ENCODE results near the gene TBC1D8.

The TBC1D8 gene

DNA sequence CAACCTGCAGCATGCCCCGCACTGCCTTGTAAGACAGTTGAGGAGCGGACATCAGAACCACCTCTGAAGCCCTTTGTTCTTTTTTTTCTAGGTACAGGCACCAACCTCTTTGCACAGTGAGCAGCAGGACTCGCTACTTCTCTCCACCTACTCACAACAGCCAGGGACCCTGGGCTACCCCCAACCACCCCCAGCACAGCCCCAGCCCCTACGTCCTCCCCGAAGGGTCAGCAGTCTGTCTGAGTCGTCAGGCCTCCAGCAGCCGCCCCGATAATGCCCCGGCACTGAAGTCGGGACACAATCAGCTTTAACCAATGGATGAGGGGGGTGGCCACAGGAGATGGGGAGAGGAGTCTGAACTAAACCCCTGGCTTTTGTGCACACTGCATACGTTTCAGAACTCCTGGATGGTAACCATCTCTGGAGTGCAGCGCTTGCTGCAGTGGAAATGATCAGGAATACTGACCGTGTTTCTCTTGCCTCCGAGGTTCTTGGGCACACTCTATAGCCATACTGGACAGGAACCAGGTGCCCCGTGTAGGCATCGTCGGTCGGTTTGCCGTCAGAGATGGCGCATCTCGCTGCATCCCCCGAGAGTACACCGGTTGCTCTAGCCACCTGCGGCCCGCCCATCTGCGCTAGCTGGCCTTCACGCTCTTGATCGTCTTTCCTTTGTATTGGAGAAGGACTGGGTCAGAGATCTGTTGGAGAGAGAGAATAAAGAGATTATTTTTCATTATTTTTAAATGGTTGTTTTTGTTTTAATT lies 155.7 kb downstream of the TBC1D8 start:
- FAIRE-seq, result no peak

- FAIRE-seq, result no peak
These were observed 157.9 kb downstream of the TBC1D8 start for GRCh38 chr2:100993294-100993693.

DNA sequence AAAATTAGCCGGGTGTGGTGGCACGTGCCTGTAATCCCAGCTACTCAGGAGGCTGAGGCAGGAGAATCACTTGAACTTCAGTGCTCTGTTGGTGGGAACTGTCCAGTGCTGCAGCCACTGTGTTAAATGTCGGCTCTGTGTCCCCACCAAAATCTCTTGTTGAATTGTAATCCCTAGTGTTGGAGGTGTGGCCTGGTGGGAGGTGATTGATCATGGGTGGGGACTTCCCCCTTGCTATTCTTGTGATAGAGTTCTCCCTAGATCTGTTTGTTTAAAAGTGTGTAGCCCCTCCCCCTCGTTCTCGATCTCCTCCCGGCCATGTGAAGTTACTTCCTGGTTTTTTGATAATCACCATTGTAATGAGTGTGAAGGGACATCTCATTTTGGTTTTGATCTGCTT lies 158.9 kb downstream of the TBC1D8 start:
- FAIRE-seq, result no peak

GRCh38 chr2:100991404-100991773 lies 159.8 kb downstream of the TBC1D8 start:
- FAIRE-seq, result no peak

- no peak for FAIRE-seq
These were observed 160.4 kb downstream of the TBC1D8 start for GRCh38 chr2:100990650-100991403.

DNA sequence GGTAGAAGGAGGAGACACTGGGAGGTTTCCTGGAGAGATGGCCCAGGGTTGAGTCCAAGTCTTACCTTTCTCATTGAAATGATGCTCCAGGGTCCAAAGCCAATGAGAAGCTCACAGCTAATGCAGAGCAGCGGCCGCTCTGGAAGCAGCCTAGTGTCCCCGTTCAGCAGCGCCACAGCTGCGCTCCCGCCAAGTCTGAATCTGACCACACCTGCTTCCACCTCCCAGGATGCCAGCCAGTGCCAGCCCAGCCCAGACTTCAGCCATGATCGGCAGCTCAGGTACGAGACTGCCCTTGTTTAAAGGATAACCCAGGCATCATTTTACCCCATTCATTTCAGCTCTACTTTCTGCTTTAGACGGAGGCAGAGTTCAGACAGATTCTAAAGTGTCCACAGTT lies 161.0 kb downstream of the TBC1D8 start:
- FAIRE-seq, result no peak

DNA sequence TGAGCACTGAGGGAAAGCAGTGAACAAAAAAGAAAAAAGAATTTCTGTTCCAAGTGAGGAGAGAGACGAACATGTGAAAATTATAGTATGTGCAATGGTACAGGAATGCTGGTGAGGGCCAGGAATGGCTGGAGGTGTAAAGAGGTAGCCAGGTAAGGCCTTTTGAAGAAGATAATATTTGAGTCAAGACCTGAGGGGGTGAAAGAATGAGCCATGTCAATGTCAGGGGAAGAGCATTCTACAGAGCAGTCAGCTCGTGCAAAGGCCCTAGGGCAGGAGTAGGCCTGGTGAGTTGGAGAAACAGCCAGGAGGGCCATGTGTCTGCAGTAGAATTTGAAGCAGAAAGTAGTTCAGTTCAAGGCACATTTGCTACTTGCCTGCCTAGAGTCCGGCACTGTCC lies 161.5 kb downstream of the TBC1D8 start:
- FAIRE-seq, result no peak

DNA sequence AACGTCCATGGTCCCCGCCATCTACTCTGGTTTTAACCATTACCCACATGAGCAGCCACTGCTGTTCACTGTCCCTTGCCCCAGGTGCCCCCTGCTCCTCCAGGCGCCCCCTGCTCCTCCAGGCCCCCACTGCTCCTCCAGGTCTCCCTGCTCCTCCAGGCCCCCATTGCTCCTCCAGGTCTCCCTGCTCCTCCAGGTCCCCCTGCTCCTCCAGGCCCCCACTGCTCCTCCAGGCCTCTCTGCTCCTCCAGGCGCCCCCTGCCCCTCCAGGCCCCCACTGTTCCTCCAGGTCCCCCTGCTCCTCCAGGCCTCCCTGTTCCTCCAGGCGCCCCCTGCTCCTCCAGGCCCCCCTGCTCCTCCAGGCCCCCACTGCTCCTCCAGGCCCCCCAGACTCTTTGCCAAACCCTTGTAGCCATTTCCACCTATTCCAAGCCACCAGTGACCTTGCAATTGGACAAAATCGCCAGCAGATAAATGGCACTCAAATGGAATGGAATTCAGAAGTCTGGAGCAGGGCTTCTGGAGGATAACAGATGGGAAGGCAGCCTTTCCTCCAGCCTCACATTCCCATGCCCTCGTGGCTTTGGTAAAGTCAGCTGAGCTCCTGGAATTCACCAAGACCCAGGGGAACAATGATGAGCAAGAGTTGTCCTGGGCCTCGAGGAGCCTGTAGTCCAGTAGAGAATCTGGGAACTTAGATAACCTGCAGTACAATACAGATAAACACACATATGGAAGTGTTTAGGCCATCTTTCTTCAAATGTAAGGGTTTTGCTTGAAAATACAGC lies 162.4 kb downstream of the TBC1D8 start:
- no peak for FAIRE-seq

GRCh38 chr2:100987974-100988373 lies 163.2 kb downstream of the TBC1D8 start:
- FAIRE-seq, result no peak

- FAIRE-seq, result no peak
These were observed 163.6 kb downstream of the TBC1D8 start for GRCh38 chr2:100987536-100987935.

- no peak for FAIRE-seq
These were observed 165.0 kb downstream of the TBC1D8 start for GRCh38 chr2:100986157-100986556.

DNA sequence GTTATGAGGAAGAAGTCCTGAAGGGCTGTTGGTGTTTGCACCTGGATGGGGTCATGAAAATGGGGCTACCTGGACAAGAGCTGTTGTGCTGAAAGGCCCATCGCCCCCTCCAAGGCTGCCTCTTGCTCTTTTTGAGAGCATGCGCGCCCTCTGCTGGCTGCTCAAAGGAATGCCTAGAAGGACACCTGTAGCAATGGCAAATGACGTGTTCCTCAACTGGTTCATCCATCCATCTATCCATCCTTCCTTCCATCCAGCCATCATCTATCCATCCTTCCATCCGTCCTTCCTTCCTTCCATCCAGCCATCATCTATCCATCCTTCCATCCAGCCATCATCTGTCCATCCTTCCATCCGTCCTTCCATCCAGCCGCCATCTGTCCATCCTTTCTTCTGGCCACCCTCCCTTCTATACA lies 166.3 kb downstream of the TBC1D8 start:
- FAIRE-seq, result no peak

DNA sequence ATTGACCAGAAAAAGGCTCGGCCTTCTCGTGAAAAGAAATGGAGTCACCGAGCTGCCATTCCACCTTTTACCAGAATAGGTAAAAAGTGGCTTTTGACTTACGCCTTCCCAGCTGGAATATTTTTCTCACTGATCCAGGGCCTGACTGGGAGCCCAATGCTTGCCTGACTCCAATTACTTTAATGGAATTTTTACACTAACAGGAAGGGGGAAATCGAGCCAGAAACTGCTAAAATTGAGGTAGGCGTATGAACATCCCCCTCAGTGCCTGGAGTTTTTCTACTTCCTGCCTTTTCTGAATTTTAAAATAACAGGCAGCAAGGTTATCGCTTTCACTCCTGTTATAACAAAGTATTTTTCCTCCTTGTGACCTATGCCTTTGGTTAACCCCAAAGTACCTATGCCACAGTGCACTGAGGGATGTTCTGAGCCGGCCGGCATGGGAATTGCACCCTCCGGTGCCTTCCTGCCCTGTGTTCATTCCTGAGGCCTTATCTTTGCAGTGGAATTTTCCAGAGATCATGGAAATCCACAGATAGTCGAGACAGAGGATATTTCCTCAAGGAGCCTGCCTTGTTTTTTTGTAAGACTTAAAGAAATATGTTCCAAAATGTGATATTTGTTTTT lies 167.4 kb downstream of the TBC1D8 start:
- no peak for FAIRE-seq

DNA sequence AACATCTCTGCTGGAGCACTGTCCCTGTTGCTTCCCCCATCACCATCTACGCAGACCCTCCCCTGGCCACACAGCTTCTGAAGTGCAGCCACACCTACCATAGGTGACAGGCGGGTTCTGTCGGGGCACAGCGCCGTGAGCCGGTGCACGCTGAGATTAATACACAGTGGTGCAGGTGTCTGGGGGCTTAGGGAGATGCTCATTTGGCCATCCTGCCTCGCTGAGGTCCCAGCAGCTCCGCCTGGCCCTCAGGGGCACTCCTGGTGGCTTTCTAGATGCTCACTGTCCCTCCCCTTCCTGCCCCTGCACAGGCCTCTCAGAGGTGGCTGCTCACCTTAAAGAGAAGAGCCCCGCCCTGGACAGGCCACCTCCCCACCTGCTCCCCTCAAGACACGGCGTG lies 168.0 kb downstream of the TBC1D8 start:
- no peak for FAIRE-seq

DNA sequence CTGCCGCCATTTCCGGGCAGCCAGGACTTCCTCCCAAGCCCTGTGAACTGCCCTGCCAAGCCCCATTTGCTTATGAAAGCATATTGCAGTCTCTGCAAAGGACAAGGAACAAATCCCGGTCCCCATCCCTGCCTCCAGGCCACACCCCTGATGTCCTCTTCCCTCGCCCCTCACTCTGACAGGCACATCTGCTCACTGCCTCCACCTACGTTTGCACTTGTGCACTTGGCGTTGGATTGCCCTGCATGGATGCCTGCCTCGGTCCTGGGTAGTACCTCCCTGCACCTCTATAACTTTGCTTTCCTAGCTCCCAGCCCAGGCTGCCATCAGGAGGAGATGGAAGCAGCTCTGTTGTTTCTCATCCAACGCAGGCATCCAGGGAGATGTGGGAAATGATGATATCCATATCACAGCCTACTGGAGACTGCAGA lies 168.7 kb downstream of the TBC1D8 start:
- FAIRE-seq, result no peak

- no peak for FAIRE-seq
These were observed 170.2 kb downstream of the TBC1D8 start for GRCh38 chr2:100981011-100981410.

GRCh38 chr2:100980046-100980445 lies 171.1 kb downstream of the TBC1D8 start:
- FAIRE-seq, result no peak

DNA sequence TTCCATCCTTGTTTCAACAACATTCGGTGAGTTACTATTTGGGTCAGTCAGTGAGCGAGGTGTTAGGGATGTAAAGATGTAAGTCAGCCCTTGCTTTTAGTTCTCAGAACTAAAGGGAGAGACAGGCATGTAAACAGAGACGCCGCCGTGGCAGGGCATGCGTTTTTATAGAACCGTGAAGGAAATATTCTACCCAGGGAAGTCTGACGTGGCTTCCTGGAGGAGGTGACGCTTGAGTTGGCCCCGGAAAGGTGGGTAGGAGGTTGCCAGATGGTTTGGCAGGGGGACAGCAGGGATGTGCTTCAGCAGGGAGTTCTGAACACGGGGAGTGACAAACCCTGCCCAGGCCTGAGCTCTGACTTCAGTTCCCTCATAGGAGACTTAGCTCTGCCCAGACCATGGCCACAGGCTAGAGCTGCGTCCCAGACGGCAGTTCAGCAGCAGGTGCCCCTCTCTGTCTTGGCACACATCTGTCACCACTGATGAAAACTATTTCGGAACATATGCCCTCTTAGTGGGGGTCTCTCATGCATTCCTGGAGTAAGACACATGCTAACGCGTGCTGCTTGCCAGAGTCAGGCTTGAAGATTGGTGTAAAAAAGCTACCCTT lies 172.5 kb downstream of the TBC1D8 start:
- FAIRE-seq, result no peak

DNA sequence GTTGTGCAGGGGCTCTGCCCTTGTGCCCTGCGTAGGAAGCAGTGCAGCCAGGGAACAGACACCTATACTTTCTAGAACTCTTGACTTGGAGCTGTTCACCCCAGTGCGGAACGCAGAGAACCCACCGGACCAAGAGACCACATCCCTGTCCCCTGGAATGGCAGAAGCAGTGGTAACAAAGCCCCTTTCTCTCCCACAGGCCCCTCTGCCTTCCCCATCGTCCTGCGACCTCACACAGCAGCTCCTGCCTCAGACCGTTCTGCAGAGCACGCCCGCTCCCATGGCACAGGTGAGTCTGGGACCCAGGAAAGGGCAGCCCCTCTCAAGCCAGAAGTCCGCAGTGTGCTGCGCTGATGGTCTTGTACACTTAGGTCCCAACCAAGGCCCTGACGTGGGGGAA lies 173.7 kb downstream of the TBC1D8 start:
- no peak for FAIRE-seq

DNA sequence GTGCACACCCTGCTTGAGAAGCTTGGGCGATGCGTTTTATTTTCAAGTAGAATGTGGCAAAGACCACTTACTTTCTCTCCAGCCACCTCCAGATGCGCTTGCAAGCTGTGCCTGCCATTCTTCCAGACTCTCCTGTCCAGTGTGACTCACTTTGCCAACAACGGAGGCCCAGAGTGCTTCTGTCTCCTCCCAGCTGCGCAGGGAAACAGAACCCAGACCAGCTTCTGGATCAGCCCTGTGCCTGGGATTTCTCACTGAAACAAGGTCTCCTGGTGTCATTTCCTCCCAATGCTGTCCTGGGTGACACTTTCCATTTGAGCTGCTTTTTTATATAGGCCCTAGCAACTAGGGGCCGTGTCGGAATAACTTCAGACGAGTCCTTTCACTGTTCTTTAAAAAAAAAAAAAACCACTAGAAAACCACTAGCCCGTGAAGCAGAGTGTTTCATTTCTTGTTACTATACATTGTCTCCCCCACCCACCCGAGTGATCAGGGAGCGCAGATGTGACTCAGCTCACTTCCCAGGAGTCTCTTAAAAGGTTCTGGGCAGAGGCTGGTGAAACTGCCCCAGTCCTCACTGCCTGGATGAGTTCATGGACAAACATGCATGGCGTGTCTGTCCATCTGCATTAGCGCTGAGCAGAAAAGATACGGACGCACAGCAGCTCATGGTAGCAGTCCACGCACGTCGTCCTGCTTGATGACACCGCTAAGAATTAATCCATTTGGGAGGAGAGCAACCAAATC lies 174.4 kb downstream of the TBC1D8 start:
- FAIRE-seq, result no peak

GRCh38 chr2:100976061-100976460 lies 175.1 kb downstream of the TBC1D8 start:
- FAIRE-seq, result no peak

DNA sequence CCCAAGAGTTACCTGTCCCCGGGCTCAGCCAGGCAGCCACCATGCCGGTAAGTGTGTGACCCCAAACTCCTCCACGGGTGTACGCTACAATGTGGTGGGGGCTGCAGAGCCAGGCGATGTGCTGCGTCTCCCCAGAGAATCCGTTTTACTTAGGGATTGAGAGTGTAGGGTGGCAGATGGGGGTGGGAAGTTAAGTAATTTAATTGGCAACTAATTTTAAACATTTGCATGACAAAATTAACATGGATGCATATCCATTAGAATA lies 175.7 kb downstream of the TBC1D8 start:
- FAIRE-seq, result no peak

All from A204.1 (cell line).